ENCODE measurements around the gene CCDC146.
"Not testable (repeated sequence)": the region's sequence is repeated elsewhere in the genome, so short reads cannot be mapped to it uniquely, and the experiment has no call there.

CCDC146 gene

DNA sequence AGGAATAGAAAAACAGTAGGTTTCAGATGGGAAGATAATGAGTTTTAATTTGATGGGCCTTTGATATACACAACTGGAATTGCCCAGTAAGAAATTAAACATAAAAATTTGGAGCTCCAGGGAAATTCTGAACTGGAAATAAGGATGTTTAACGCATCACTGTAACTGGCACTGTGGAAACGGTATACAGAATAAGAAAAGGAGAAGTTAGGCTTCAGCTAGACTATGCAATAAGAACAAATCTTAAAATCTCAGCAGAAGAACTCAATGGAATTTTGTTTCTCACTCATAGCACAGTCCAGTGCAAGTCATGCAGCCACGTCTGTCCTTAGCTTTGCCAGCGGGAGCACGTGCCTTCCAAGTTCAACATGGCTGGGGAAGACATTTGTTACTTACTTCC is 130.1 kb downstream of the CCDC146 start:
- DNase-seq = peak; percentile 18

DNA sequence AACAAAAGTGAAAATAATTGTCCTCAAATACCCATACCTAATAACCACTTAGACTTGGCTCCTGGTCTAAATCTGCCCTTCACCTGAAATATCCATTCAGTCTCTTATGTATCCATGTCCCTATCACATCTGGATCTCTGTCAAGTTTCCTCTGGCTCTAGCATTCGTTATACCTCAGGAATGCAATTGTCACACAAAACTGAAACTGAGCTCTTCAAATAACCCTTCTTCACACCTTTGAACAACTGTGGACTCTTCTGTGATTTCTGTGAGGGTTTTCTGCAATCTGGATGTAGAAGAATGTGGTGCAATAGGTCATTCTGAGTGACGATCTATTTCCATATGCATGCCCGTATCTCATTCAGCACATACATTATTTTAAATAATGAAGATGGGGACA is 130.7 kb downstream of the CCDC146 start:
- no peak for DNase-seq

DNA sequence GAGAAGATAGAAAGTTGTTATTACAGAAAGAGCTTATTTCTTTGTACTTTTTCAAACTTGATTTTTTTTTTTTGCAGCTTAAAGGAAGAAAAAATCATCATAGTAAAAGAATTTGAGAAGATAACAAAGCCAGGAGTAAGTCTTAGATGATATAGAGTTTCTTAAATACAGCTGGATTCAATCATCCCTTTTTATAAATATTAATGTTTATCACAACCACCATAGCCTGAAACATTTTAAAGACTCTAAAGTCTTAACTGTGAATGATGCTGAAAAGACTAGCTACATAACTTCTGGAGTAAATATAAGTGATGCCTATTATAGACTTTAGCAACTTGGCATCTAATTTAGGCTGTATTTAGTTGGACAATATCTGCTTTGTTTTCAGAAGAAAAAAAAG is 132.0 kb downstream of the CCDC146 start:
- DNase-seq = no peak

DNA sequence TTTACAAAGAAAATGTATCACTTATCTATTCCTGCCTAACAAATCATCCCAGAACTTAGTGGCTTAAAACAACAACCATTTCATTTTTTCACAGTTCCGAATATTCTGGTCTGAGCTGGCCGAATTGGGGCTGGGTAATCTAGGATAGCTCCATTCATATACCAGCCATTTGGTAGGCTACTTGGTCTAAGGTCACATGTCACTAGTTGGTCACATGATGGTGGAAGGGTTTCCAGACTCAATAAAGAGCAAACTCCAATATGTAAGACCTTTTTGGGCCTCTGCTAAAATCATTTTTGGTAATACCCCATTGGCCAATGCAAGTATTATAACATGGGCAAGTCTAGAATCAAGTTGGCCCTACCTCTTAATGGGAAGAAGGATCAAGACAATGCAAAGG is 132.5 kb downstream of the CCDC146 start:
- no peak for DNase-seq

DNA sequence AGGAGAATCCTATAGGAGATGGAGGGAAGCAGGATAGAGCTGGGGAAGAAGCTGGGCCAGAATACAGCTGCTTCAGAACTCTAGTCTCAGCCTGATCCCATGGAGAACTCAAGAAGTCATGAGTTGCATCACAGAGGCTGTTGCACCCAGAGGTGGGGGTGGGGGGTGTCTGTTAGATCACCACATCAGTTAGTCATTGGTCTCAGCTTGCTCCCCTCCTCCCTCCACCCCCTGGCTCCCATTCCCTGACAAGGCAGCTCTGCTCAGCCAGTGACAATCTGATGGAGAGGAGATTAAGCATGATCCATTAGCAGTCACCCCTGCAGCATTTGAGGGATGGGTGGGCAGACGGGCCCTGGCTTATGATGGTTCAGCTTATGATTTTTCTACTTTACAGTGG is 135.6 kb downstream of the CCDC146 start:
- DNase-seq = peak; percentile 63

DNA sequence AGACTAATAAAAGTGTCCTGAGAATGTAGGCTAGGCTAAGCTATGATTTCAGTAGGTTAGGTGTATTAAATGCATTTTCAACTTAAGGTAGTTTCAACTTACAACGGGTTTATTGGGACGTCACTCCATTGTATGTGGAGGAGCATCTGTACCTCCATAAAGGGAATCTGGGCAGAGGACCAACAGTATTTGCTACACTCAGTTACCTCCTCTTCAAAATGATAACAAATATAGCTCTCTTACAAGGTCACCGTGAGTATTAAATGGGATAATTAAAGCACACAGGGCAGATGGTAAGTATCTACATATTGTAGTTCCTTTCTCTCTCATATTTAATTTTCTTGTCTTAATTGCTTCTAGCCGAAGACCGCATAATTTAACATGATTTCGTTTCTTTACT is 136.2 kb downstream of the CCDC146 start:
- DNase-seq = no peak

DNA sequence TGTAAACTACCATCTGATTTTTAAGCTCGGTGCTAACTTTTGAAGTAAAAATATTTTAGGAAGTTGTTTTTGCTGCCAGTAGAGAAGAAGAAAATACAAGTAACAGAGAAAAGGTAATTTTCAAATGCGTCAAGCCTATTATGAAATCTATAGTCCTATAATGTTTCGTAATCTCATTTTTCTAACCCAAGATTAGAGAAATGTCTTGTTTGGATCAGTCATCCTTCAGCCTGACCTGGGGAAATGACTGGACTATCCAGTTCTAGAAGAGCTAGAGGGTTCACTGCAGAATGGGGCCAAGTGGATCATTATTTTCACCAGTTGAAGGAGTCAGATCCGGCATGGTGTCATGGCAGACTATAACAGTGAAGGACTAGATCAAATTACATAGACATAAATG is 139.9 kb downstream of the CCDC146 start:
- no peak for DNase-seq

DNA sequence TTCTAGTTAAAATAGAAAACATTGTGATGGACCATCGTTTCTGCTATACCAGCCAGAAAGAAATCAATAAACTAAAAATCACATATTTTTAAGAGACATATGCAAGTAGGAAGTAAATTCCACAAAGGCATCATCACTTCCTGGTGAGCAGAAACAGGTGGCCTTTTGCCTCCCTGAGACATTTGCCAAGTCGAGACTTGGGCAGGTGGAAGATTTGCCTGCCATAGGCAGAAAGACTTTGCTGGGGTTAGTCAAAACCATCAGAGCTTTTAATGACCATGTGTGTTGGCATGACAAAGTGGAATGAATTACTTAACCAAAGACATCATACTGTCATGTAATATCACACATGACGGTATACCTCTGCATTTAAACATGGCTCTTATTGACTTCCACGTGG is 143.3 kb downstream of the CCDC146 start:
- no peak for DNase-seq

DNA sequence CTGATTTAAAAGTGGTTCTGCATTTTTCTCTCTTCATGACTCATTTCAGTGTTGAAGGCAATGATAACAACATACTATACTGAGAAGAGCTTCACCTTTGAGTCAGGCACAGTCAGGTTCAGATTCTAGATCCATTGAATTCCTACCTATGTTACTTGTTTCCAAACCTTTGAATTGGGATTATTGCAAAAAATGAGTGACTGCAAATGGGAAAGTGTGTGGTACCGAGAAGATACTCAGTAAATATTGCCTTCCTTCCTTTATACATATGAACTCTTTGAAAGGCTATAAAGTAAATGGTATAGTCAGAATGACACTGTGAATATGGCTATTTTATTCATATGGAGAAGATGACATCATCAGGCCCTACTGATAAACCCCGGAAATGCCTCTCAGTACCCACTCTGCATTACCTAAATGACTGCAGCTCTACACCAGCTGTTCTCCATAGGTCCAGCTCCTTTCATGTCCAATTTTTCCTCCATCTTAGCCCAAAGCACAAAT is 143.9 kb downstream of the CCDC146 start:
- peak; percentile 37 for DNase-seq

DNA sequence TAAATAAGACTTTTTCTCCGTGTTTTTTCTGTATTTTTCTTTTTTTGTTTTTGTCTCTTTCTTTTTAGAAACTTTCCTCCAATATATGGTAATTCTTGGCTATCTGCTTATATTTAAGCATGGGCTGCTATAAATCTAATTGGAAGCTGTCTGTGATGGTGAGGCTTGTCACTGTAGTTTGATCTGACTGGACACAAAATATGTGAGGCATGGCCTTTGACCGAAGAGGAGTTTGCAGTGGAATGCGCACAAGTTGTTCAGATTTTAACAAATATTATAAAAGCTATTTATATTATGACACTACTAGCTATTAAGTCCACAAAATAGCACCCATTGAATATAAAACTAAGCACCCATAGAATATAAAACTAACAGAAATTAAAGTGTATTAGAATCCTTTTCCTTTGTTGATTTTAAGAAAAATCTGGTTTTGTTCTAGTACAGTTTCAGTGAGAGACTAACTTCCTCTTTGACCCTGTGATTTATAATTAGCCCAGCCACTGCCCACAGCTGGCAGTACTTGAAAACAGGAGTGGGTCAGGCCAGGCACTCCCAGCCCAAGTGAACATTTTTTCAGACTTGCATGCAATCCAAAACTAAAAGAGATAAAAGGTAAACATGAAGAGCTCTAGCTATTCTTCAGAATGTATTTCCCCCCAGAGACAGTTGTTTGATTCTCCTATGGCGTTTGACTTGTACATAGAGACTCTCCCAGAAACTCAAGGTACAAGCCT is 147.1 kb downstream of the CCDC146 start:
- peak; percentile 40 for DNase-seq

DNA sequence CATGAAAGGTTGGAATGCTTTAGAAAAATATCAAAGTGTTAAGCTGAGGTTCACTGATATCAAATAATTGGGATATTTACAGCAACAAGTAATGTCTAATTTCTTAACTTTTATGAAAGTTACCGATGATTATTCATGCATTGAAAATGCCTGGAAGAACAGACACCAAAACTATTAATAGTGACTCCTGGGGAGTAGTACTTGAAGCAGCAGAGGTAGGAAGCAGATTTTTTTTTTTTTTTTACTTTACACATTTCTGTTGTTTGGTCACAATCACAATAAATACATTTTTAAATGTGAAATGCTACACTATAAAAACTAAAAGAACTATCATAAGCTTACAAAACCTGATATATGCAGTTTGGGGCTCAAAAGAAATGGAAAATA is 147.7 kb downstream of the CCDC146 start:
- no peak for DNase-seq

DNA sequence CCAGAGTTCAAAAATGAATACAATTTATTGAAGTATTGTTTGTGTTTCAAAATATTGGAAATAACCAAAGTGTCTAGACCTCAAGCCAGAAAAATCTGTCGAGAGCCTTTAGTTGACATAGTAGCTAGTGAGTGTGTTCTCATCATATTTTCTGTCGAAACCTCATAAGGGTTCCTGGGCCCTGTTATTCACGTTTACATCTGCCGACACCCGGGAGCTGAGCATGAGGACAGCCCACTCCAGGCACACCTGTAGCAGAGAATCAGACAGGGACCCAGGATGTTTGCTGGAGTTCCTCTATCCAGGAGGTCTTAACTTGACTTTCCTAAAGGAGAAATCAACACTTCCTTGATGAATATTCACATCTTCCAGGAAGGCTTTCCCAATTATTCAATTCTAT is 149.4 kb downstream of the CCDC146 start:
- DNase-seq = no peak

DNA sequence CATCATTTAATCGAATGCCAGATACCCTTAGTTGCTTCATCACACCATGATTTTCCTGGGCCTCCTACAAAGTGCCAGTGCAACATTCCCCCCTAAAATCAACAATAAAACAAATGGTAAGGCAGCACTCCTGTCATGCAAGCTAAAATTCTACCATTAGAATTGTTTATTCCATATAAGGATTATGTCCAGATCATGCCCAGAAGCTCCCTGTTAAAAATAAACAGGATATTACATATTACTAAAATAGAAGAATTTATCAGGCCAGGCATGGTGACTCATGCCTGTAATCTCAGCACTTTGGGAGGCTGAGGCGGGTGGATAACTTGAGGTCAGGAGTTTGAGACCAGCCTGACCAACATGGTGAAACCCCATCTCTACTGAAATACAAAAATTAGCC is 153.2 kb downstream of the CCDC146 start:
- DNase-seq = not testable (repeated sequence)

DNA sequence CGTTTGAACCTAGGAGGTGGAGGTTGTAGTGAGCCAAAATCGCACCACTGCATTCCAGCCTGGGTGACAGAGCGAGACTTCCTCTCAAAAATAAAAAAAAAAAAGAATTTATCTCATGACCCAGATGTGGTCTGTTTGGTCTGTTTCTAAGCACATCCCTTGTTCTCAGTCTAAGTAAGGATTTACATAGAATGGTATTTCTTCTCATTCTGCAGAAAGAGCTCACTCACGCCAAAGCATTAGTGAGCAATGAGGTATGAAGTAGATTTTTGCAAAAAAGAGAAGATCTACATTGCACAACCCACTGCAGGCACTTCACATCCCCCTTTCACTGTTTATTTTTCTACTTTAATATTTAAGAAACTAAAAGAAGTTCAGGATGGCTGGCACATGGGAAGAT is 153.7 kb downstream of the CCDC146 start:
- DNase-seq = no peak

DNA sequence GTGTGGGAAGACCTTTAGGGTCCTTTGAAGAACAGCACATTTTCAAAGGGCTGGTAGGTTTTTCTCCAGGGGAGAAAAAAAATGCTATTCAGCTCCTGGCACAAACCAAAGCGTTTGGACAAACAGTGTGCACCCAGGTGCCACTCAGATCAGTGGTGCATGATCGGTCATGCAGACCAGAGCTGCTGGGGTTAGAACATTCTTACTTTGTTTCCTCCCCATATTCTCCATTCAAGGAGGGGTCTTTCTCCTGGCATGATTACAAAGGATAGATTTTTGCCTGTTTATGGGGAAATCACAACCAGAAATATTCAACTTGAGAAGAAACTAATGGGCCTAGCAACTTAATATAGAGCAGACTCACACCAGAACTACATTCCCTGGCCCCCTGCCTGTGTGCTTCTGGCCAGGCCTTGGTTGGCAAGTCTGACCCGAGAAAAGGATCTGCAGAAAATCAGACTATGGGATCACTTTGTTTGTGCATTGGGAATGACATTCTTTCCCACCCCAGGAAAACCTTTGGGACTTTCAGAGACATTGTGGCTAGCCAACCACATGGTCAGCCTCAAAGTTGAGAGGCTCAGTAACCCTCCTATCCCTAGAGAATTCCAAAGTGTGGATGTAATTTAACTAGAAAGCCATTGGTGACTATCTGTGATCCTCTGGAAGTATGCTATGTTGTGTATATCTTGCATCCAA is 159.5 kb downstream of the CCDC146 start:
- DNase-seq = no peak

DNA sequence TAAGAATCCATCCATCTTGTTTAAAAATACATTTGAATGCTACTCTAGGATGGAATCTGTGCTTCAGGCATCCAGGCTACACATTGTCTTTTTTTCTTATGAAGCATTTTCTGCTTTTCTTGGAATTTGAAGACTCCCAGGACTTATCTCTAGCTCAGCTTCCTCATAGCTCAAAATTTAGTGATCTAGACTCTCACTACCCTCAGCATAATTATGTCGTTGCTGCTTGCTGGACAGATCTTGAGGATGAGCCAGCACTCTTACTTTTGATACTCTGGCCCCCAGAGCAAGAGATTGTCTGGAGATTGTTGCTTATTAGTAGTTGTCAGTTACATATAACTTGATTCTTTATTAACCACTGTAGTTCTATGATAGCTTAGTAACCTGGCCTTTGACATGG is 160.5 kb downstream of the CCDC146 start:
- peak; percentile 76 for DNase-seq

DNA sequence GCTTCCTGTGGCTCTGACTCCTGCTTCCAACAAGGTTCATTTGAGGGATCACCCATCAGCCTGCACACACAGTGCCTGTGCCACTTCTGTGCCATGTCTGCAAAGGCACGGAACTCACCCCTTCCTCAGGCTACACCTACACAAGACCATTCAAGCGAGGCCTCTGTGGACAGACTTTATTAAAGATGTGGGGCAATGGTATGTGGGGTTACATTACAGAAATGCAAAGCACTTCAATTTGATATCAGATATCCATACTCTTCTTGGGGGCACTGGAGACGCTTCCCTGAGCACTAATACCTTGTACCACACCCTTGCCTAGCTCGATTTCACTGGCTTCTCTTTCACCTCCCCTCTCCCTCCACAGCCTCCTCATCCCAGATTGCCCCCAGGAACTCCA is 161.6 kb downstream of the CCDC146 start:
- no peak for DNase-seq

DNA sequence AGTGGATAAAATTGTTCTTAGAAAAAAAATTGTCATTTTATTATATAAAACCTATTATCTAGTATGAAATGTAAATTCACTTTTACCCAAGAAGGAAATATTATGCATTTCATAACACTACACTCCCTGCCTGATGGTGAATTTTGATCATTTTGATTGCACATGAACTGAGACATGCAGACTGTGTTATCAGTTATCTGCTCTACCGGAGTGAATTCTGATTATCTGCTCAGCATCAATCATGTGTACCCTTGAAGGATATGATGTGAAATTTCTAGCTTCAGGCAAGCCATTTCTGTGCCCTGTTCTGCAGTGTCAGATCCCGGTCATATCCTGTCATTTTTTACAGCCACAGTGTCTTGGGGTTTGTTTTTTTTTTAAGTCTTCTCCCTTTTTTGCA is 162.2 kb downstream of the CCDC146 start:
- DNase-seq = no peak

DNA sequence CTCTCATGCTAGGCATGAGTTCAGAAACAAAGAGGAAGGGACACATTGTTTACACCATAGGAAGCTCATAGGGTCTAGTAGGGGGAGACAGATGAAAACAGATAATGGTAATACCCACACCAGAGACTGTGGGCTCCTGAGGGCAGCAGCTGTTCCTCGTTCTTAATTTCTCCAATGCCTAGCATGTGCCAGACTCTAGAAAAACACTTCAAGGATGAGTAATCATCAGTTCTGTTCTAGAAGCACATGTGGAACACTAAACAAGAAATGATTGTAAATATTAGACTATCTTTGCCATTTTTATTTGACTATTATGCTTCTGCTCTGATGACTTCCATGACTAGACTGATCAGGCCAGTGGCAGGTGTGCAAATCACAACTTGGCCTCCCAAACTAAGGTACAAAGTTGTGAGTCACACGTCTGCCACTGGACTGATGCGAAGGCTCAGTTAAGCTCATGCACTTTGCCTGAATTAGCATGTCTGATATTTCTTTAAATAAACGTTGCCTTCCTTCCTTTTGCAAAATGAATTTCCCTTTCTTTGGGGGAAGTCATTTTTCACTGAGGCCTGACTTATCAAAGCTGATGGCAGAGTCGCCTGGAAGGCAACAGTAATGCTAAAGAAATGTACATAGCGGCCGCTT is 166.4 kb downstream of the CCDC146 start:
- DNase-seq = no peak

DNA sequence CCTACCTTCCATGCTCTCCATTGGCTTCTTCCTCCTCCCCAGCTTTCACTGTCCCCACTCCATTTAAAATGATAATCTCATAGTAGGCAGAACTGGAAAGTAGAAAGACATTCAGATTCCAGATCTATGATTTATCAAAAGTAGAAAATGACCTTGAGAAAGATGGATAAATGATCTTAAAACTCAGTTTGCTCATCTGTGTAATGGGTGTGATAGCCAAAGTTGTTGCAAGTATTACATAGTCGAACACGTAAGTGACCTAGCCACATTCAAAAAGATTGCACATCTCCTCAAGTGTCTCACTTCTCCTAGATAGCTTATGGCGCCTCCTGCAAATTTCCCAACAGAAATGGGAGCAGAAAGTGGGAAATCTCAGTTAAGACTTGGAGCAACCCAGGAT is 167.0 kb downstream of the CCDC146 start:
- no peak for DNase-seq

DNA sequence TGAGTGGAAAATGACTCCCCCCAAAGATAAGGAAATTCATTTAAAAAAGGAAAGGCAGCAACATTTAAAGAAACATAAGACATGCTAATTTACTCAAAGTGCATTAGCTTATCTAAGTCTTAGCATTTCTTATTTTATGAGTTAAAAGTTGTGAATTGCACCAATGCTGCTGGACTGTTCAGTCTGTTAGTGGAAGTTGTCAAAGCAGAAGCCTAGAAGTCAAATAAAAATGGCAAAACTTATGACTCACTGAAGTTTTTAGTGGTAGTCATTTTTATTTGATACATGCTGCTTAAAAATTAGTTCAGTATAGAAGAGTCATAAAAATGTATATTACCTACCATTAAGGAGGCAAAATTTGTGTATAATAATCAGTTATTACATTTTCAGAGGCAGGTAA is 168.0 kb downstream of the CCDC146 start:
- no peak for DNase-seq

DNA sequence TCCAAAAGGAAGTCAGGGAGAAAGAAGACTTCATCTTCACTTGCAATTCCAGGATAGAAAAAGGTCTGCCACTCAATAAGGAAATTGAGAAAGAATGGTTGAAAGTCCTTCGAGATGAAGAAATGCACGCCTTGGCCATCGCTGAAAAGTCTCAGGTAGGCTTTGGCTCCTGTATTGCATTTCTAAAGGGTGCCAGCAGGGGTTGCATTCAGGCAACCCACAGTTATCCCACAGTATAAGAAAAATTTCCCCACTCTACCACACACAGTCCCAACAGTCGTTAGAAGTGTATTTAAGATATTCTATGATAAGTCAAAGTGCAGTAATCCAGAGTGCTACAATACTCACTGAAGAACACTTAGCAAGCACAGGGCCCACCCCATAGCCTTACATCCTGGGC is 170.6 kb downstream of the CCDC146 start:
- DNase-seq = no peak

DNA sequence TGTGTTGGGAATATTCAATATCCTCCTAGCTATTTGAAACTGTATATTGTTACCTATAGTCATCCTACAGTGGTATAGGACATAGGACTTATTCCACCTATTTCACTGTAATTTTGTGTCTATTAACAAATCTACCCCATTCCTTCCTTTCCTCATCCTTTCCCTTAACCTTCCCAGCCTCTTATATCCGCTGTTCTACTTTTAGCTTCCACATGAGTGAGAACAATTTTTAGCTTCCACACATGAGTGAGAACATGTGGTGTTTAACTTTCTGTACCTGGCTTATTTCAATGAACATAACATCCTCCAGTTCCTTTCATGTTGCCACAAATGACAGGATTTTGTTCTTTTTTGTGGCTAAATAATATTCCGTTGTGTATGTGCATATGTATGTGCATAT is 173.1 kb downstream of the CCDC146 start:
- DNase-seq = no peak

Measured in OCI-M1 (cell line).